ENCODE results near the gene EPB41L3. TPM values are rescaled to one million over a fixed set of nuclear protein-coding genes. Genes with fewer than 3 reads are reported as not detected.
A peak's percentile ranks its signal among the peaks of the same experiment; 100 is the strongest.

EPB41L3 gene
- total RNA-seq, 2 experiments from 2014 or later: not detected

DNA sequence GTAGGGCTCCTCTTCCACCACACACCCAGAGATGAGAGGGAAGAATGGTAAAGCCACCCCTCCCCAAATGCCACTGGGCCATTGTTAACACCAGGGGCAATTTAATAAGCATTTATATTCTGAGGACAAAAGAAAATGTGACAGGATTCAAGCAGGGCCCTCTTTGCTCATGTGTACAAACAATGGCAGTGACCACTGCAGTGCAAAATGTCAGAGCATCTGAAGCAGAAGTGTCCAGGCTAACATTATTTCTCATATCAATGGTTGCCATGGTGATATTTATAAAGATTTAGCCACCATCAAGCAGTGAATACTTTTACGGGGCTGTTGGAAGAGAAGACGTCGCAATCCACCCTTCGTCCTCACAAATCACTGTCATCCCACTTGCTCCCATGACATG lies 10.8 kb upstream of the EPB41L3 start:
- H3K27ac ChIP-seq (ENCODE audit: low read depth, low read length, poor library complexity, severe bottlenecking): no peak overlapping the region
- H3K4me3 ChIP-seq (ENCODE audit: low read depth, low read length, poor library complexity, severe bottlenecking): no peak overlapping the region
- CTCF ChIA-PET (ENCODE audit: unreplicated experiment): no interaction called here
- POLR2A ChIA-PET: interaction anchor here (0.5 kb wide), 1 partner anchor 69 kb away, joined by 3 read pairs; no protein-coding TSS in a partner anchor
- no peaks in the 10 kb centered on the region for H3K9me2 ChIP-seq (ENCODE audit: insufficient read depth, low read length)
- no TSS peak for BruUV-seq (replicated peaks)
- DNase-seq (ENCODE audit: low spot score): no peak
- H3K4me2 ChIP-seq (ENCODE audit: low read length): no peak overlapping the region
- H3K4me1 ChIP-seq (ENCODE audit: insufficient read depth, low read length, poor library complexity, severe bottlenecking): no peaks in the 10 kb centered on the region
- no peaks in the 10 kb centered on the region for H3K9me3 ChIP-seq (ENCODE audit: low read length)
- intact Hi-C loops (cut with micrococcal nuclease; ENCODE audit: unreplicated experiment): no loop called here
- TF ChIP-seq EZH2phosphoT487 (IDR thresholded peaks at IDR 0.05; ENCODE audit: borderline replicate concordance, low read depth, low read length): no peak
- TF ChIP-seq, protein P1, sequence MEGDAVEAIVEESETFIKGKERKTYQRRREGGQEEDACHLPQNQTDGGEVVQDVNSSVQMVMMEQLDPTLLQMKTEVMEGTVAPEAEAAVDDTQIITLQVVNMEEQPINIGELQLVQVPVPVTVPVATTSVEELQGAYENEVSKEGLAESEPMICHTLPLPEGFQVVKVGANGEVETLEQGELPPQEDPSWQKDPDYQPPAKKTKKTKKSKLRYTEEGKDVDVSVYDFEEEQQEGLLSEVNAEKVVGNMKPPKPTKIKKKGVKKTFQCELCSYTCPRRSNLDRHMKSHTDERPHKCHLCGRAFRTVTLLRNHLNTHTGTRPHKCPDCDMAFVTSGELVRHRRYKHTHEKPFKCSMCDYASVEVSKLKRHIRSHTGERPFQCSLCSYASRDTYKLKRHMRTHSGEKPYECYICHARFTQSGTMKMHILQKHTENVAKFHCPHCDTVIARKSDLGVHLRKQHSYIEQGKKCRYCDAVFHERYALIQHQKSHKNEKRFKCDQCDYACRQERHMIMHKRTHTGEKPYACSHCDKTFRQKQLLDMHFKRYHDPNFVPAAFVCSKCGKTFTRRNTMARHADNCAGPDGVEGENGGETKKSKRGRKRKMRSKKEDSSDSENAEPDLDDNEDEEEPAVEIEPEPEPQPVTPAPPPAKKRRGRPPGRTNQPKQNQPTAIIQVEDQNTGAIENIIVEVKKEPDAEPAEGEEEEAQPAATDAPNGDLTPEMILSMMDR (conservative IDR thresholded peaks at IDR 0.05; ENCODE audit: low read length): no peak
- no peaks in the 10 kb centered on the region for H3K79me2 ChIP-seq (ENCODE audit: insufficient read depth, low read depth, low read length)
- H2AFZ ChIP-seq (ENCODE audit: low read length): no peak overlapping the region
- no peaks in the 10 kb centered on the region for H4K20me1 ChIP-seq (ENCODE audit: insufficient read depth, low read length)
- no peaks in the 10 kb centered on the region for H3K36me3 ChIP-seq (ENCODE audit: insufficient read depth, low read length)

DNA sequence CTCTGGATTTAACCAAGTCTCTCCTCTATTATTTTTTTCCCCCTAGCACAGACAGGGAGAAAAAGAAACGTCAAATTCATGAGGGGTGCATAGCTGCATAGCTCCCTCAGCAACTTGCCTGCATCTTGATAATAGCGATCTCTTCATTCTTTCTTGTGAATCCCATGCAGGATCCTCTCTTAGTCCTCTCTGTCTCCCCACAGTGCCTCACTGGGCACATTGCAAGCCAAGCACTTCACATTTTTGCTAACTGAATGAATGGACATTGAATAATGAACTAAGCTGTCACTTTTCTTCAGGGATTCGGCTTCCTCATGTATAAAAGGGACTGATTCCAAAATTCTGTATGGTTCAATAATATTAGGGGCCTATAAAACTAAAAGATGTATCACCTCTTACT lies 2.9 kb upstream of the EPB41L3 start:
- Histone ChIP-seq H3K4me1 (ENCODE audit: insufficient read depth, low read length, poor library complexity, severe bottlenecking) (no peaks in the 10 kb centered on the region), H3K79me2 (ENCODE audit: insufficient read depth, low read depth, low read length) (no peaks in the 10 kb centered on the region), H3K9me3 (ENCODE audit: low read length) (no peaks in the 10 kb centered on the region), H3K36me3 (ENCODE audit: insufficient read depth, low read length) (no peaks in the 10 kb centered on the region), H2AFZ (ENCODE audit: low read length) (no peak overlapping the region), H3K4me2 (ENCODE audit: low read length) (no peak overlapping the region), H3K4me3 (ENCODE audit: low read depth, low read length, poor library complexity, severe bottlenecking) (no peak overlapping the region), H3K27ac (ENCODE audit: low read depth, low read length, poor library complexity, severe bottlenecking) (no peak overlapping the region), H3K9me2 (ENCODE audit: insufficient read depth, low read length) (no peaks in the 10 kb centered on the region), H4K20me1 (ENCODE audit: insufficient read depth, low read length) (no peaks in the 10 kb centered on the region)
- TF ChIP-seq EZH2phosphoT487 (IDR thresholded peaks at IDR 0.05; ENCODE audit: borderline replicate concordance, low read depth, low read length): no peak
- TF ChIP-seq, protein P1 (conservative IDR thresholded peaks at IDR 0.05; ENCODE audit: low read length): 0 out of 2 replicates have a peak, but pooled peaks have one; percentile 16
- CTCF ChIA-PET (ENCODE audit: unreplicated experiment): no interaction called here
- POLR2A ChIA-PET: interaction anchor here (0.7 kb wide), 1 partner anchor 104 kb away, joined by 3 read pairs; no protein-coding TSS in a partner anchor
- no peak for DNase-seq (ENCODE audit: low spot score)
- BruUV-seq (replicated peaks): no TSS peak
- intact Hi-C loops (cut with micrococcal nuclease; ENCODE audit: unreplicated experiment): no loop called here

DNA sequence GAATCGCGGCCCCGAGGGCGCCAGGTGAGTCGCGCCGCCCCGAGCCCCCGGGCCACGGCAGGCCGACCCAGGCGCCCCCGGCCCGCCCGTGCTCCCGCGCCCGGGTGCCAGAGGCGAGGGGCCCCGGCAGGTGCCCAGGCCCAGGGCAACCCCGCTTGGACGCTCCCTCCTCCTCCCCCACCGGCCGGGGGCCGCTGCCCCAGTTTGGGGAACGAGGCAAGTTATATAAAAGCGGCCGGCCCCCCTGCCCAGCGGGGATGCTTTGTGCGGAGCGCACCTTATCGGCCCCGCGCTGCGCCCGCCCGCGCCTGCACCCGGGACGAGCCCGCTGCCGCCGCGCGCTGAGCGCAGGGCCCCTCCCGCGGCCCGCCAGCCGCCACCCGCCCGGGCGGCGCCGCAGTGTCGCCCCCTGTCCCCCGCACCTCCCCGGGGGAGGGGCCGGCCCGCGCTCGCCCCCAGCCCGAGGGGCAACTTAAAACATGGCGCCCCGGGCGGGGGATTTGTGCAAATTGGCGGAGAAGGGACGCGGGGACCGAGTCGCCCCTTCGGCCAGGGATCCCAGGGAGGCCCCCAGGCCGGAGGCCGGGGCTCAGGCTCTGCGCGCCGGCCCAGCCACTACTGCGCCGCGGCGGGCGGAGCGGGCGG lies 639 bp downstream of the EPB41L3 start:
- Histone ChIP-seq H3K4me3 (ENCODE audit: low read depth, low read length, poor library complexity, severe bottlenecking) (no peak overlapping the region), H2AFZ (ENCODE audit: low read length) (no peak overlapping the region), H3K9me3 (ENCODE audit: low read length) (no peaks in the 10 kb centered on the region), H3K9me2 (ENCODE audit: insufficient read depth, low read length) (no peaks in the 10 kb centered on the region), H4K20me1 (ENCODE audit: insufficient read depth, low read length) (no peaks in the 10 kb centered on the region), H3K4me2 (ENCODE audit: low read length) (no peak overlapping the region), H3K36me3 (ENCODE audit: insufficient read depth, low read length) (no peaks in the 10 kb centered on the region), H3K79me2 (ENCODE audit: insufficient read depth, low read depth, low read length) (no peaks in the 10 kb centered on the region), H3K27ac (ENCODE audit: low read depth, low read length, poor library complexity, severe bottlenecking) (no peak overlapping the region), H3K4me1 (ENCODE audit: insufficient read depth, low read length, poor library complexity, severe bottlenecking) (no peaks in the 10 kb centered on the region)
- TF ChIP-seq EZH2phosphoT487 (IDR thresholded peaks at IDR 0.05; ENCODE audit: borderline replicate concordance, low read depth, low read length): no peak
- TF ChIP-seq, protein P1 (conservative IDR thresholded peaks at IDR 0.05; ENCODE audit: low read length): no peak
- intact Hi-C loops (cut with micrococcal nuclease; ENCODE audit: unreplicated experiment): no loop called here
- DNase-seq (ENCODE audit: low spot score): no peak
- POLR2A ChIA-PET: no interaction called here
- CTCF ChIA-PET (ENCODE audit: unreplicated experiment): no interaction called here
- BruUV-seq (replicated peaks): no TSS peak

All from OCI-LY7 (cell line).